AG04450 (cell line): ENCODE data around the gene AHRR. TPM values are rescaled to one million over a fixed set of nuclear protein-coding genes. Genes with fewer than 3 reads are reported as not detected.

Experiments
- CTCF ChIA-PET: fragments of 300-600, 350-600 bp; formaldehyde crosslinking; extraction: SDS; loops from one replicate; lab custom pipeline; 2022; ENCODE audit warnings: antibody characterized with exemption, inconsistent platforms; lab: Charles Lee
- POLR2A ChIA-PET: fragments of 350-600 bp; formaldehyde crosslinking; extraction: SDS; loops from one replicate; lab custom pipeline; 2021; ENCODE audit warnings: antibody characterized with exemption, inconsistent platforms; lab: Yijun Ruan, JAX
- DNase-seq: peaks from one replicate; pipeline ENCODE4 v3.0.0-alpha.2; 2011; ENCODE audit warnings: low read depth, low spot score
- H3K27ac ChIP-seq: one replicate; pipeline ENCODE4 v1.5.1; 2012; ENCODE audit warnings: low read depth, low read length, control low read depth
- H3K27me3 ChIP-seq: one replicate; pipeline ENCODE4 v1.6.0; 2012; ENCODE audit warnings: low read length; ENCODE audit not compliant: control insufficient read depth, insufficient read depth
- H3K4me3 ChIP-seq: 2 replicates; pipeline ENCODE4 v1.5.1; 2011; ENCODE audit warnings: mild to moderate bottlenecking, low read depth, low read length, control low read depth
- H3K9me3 ChIP-seq: 2 replicates; pipeline ENCODE4 v1.5.1; 2012; ENCODE audit warnings: low read length; ENCODE audit not compliant: control insufficient read depth, insufficient read depth
- CTCF ChIP-seq: IDR thresholded peaks from 2 replicates; pipeline ENCODE4 v1.5.1; 2011; ENCODE audit warnings: low read depth, low read length, control low read depth, inconsistent platforms
- polyA plus RNA-seq: library from polyadenylated mRNA; depleted of rRNA; stranded (reverse); fragments of >200 nt; gene quantifications from 2 replicates; pipeline ENCODE4 v1.2.3, GENCODE V29; 2011

Gene AHRR
- polyA plus RNA-seq, 1 experiment: 22.3 TPM

- Histone ChIP-seq H3K9me3 (peaks cover 3% of the 10 kb centered on the region; the same call in 1 of the 2 replicates), H3K4me3 (no peak overlapping the region), H3K27ac (no peak overlapping the region), H3K27me3 (no peaks in the 10 kb centered on the region)
- ChIA-PET POLR2A (no interaction called here), CTCF (interaction anchor here (0.6 to 5.2 kb wide), 5 partner anchors 11 to 180 kb away, joined by 3 to 31 read pairs (median 3); no protein-coding TSS in a partner anchor)
- DNase-seq: no peak
- no peak for TF ChIP-seq CTCF
Observed at GRCh38 chr5:434443-435146, 113.1 kb downstream of the AHRR start.

GRCh38 chr5:435156-435790 lies 113.8 kb downstream of the AHRR start:
- peaks cover 1% of the 10 kb centered on the region; the same call in 1 of the 2 replicates for H3K9me3 ChIP-seq
- no peak for DNase-seq
- CTCF ChIA-PET: interaction anchor here (1.1 to 5.2 kb wide), 3 partner anchors 11 to 118 kb away, joined by 3 to 31 read pairs (median 6); no protein-coding TSS in a partner anchor
- POLR2A ChIA-PET: no interaction called here
- no peak overlapping the region for H3K27ac ChIP-seq
- H3K4me3 ChIP-seq: no peak overlapping the region
- TF ChIP-seq CTCF: no peak
- H3K27me3 ChIP-seq: no peaks in the 10 kb centered on the region

GRCh38 chr5:435961-436640 lies 114.6 kb downstream of the AHRR start:
- Histone ChIP-seq H3K9me3 (no peaks in the 10 kb centered on the region; the same call in 1 of the 2 replicates), H3K4me3 (no peak overlapping the region), H3K27me3 (no peaks in the 10 kb centered on the region), H3K27ac (no peak overlapping the region)
- POLR2A ChIA-PET: no interaction called here
- CTCF ChIA-PET: interaction anchor here (1.2 to 5.2 kb wide), 2 partner anchors 11 to 119 kb away, joined by 4 to 31 read pairs; no protein-coding TSS in a partner anchor
- DNase-seq: no peak
- TF ChIP-seq CTCF: peak; percentile 54

- POLR2A ChIA-PET: no interaction called here
- DNase-seq: no peak
- no peaks in the 10 kb centered on the region for H3K27me3 ChIP-seq
- no peak for TF ChIP-seq CTCF
- no peak overlapping the region for H3K4me3 ChIP-seq
- CTCF ChIA-PET: interaction anchor here (1.2 to 5.2 kb wide), 2 partner anchors 10 to 120 kb away, joined by 4 to 31 read pairs; no protein-coding TSS in a partner anchor
- H3K27ac ChIP-seq: no peak overlapping the region
- H3K9me3 ChIP-seq: no peaks in the 10 kb centered on the region; the same call in 1 of the 2 replicates
Observed at GRCh38 chr5:436641-436975, 115.1 kb downstream of the AHRR start.
